ENCODE results near the gene NTM.

DNA sequence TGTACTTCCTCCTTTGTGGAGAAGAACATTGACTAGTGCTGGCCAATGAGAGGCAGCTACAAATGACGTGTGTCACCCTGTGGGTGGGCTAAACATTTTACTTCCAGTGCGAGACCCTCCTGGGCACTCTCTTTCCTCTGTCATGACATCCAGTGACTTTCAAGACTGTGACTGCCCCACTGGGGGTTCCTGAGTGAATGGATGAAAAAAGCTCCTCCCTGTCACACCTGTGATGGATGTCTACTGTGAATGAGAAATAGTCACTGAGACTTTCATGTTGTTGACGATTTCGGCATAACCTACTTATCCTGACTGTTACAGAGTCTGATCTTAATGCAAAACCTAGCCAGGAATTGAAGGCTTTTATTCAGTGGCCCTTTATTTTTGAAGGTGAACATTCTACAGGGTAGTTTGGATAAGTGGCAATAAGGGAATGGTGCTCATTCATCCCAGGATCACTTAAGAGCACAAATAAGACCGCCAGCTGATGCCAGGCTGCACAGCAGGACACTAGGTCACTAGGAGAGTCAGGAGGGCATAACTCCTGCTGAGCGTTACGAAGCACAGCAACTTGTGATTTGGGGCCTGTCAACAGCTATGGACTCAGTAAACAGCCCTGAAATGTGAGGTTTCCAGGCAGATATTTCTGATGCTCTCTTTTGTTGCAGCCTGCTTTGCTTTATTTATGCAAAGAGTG lies 636.6 kb downstream of the NTM start:
- no peak for TF ChIP-seq CTCF (IDR thresholded peaks at IDR 0.05; ENCODE audit: insufficient read depth, low read length)
- TF ChIP-seq POLR2AphosphoS5 (IDR thresholded peaks at IDR 0.05; ENCODE audit: low read depth), result no peak
- TF ChIP-seq SPI1 (IDR thresholded peaks at IDR 0.05; ENCODE audit: borderline replicate concordance, low read depth), result no peak
